Activated CD8-positive, alpha-beta memory T cell treated with anti-CD3 and anti-CD28 coated beads, Interleukin-2, amount 50 U/mL, for 24 hours (primary cell): Measurements from ENCODE around the gene PLXND1.
"Not testable (repeated sequence)": the region's sequence is repeated elsewhere in the genome, so short reads cannot be mapped to it uniquely, and the experiment has no call there.

ENCODE experiments used
- DNase-seq: peaks from one replicate; pipeline ENCODE4 v3.0.0-alpha.2; 2020; ENCODE audit errors: extremely low read depth

PLXND1 gene, protein sequence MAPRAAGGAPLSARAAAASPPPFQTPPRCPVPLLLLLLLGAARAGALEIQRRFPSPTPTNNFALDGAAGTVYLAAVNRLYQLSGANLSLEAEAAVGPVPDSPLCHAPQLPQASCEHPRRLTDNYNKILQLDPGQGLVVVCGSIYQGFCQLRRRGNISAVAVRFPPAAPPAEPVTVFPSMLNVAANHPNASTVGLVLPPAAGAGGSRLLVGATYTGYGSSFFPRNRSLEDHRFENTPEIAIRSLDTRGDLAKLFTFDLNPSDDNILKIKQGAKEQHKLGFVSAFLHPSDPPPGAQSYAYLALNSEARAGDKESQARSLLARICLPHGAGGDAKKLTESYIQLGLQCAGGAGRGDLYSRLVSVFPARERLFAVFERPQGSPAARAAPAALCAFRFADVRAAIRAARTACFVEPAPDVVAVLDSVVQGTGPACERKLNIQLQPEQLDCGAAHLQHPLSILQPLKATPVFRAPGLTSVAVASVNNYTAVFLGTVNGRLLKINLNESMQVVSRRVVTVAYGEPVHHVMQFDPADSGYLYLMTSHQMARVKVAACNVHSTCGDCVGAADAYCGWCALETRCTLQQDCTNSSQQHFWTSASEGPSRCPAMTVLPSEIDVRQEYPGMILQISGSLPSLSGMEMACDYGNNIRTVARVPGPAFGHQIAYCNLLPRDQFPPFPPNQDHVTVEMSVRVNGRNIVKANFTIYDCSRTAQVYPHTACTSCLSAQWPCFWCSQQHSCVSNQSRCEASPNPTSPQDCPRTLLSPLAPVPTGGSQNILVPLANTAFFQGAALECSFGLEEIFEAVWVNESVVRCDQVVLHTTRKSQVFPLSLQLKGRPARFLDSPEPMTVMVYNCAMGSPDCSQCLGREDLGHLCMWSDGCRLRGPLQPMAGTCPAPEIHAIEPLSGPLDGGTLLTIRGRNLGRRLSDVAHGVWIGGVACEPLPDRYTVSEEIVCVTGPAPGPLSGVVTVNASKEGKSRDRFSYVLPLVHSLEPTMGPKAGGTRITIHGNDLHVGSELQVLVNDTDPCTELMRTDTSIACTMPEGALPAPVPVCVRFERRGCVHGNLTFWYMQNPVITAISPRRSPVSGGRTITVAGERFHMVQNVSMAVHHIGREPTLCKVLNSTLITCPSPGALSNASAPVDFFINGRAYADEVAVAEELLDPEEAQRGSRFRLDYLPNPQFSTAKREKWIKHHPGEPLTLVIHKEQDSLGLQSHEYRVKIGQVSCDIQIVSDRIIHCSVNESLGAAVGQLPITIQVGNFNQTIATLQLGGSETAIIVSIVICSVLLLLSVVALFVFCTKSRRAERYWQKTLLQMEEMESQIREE (N-terminal part only)

GRCh38 chr3:129606636-129607390, at the start of gene PLXND1:
Gene PLXND1, minus strand, starts transcription at chr3:129606676. Its CDS starts 37 bp downstream, at chr3:129606639.
- DNase-seq: no peak

DNA sequence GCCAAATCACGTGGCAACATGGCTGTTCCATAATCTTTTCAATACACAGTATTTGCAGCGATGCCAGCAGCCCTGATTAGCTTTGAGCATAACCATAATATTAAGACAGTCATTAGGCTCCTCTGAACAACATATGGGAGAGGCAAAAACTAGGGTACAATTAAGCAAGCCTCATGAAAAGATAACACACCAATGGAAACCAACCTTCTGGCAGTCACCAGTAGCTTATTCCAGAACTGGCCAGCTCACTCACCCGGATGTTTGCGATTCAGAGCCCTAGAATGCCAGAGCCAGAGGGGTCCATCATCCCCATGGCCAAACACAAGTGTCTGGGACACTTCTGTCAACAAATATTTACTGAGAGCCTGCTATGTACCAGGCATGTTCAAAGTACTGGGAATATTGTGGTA, 48.8 kb upstream of the PLXND1 start:
- DNase-seq: no peak

- no peak for DNase-seq
These were observed 47.7 kb upstream of the PLXND1 start for GRCh38 chr3:129654131-129654530.

DNA sequence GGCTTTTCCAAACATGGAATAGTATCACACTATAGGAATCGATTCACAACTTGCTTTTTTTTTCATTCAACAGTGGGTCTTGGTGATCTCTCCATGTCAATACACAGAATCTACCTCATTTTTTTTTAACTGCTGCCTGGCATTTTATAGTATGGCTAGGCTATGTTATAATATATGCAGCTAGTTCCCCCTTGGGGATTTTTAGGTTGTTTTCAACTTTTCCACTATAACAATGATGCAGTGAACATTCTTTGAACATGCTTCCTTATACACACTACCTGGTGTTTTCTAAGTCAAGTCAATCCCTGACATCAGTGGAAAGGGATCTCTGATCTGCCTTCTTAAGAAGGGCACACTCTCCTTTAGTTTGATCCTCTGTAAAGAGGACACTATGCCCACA, 46.5 kb upstream of the PLXND1 start:
- DNase-seq: no peak

GRCh38 chr3:129651435-129652202, 45.1 kb upstream of the PLXND1 start:
- no peak for DNase-seq

GRCh38 chr3:129650256-129650872, 43.9 kb upstream of the PLXND1 start:
- no peak for DNase-seq

DNA sequence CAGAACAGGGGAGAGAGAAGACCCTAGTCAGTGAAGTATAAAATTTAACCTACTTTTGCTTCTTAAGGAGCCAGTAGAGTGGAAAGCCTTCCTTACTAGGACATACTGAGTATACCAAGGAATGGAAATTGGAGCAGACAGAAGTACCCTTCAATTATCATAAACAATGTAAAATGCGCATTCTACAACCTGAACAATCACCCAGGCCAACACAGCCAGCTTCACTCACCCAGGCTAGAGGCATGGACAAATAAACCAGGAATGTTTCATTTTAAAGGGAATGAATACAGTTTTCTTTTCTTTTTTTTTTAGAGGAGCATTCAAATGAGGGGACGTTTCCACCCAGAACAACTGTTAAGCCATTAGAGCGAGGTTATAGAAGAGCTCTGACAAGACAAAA, 41.9 kb upstream of the PLXND1 start:
- no peak for DNase-seq

GRCh38 chr3:129645286-129645685, 38.8 kb upstream of the PLXND1 start:
- DNase-seq: no peak

GRCh38 chr3:129644836-129645235, 38.4 kb upstream of the PLXND1 start:
- no peak for DNase-seq

GRCh38 chr3:129641567-129642260, 35.2 kb upstream of the PLXND1 start:
- DNase-seq: not testable (repeated sequence)

GRCh38 chr3:129640985-129641384, 34.5 kb upstream of the PLXND1 start:
- DNase-seq: not testable (repeated sequence)

DNA sequence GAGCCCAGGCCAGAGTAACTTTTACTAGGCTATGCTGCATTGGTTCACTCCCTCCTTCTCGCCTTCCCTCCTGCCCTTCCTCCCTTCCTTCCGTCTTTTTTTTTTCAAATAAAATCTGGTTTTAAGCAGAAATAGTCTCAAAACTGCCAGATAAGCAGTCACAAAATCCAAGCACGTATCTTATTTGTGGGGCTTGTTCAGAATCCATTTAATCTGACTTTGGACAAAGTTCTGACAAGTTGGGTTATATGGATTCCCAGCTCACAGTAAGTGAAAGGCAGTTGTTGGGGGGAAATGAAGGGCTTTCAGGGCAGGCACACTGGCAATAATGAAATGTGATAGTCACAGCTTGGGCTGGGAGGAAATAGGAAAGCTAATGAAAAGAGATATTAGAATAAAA, 32.0 kb upstream of the PLXND1 start:
- no peak for DNase-seq

- no peak for DNase-seq
These were observed 29.6 kb upstream of the PLXND1 start for GRCh38 chr3:129636082-129636481.

GRCh38 chr3:129635656-129636055, 29.2 kb upstream of the PLXND1 start:
- DNase-seq: no peak

- no peak for DNase-seq
These were observed 27.4 kb upstream of the PLXND1 start for GRCh38 chr3:129633751-129634481.

GRCh38 chr3:129632977-129633376, 26.5 kb upstream of the PLXND1 start:
- no peak for DNase-seq

DNA sequence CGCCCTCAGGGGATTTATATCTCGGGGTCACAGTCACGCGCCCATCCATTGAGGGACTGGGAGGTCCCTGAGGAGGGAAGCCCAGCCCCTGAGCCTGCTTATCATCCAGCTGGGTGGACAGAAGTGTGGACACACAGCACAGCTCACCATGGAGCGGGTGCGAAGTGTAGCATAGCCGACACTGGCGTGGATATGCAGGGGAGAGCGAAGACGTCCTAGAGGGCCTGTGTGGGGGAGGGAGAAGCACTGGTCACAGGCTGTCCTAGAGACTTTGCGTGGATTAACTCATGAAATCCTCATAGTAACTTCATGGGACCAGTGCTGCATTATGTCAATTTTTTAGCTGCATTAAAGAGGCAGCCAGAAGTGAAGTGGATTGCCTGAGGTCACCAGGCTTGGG, 26.1 kb upstream of the PLXND1 start:
- DNase-seq: no peak

- DNase-seq: no peak
These were observed 25.6 kb upstream of the PLXND1 start for GRCh38 chr3:129632056-129632455.

DNA sequence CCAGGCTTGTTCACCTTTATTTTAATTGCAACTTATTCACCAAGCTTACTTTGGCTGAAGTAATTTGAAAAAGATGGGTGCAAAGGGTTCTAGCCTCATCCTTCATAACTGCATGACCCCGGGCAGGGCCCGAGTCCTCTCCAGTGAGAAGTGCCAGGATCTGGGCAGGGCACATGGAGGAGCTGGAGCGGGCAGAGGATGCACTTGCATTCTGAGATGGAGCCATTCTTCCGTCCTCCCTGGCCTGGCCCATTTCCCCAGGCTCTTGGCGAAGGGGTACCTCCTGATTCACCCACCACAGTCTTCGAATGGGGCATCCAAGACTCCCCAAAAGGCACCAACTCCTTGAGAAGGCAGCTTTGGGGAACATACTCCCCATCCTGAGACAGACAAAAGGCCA, 22.5 kb upstream of the PLXND1 start:
- no peak for DNase-seq
